C4-2B (cell line): ENCODE measurements around the gene SGTA.

Experiments used
- ZFX ChIP-seq: fragments of 450-650 bp; IDR thresholded peaks from 2 replicates; pipeline ENCODE4 v1.6.1; 2017
- TF ChIP-seq, protein P1 (sequence below): fragments of 450-650 bp; conservative IDR thresholded peaks from 2 replicates; pipeline ENCODE4 v1.5.1; 2017; ENCODE audit warnings: mild to moderate bottlenecking

DNA sequence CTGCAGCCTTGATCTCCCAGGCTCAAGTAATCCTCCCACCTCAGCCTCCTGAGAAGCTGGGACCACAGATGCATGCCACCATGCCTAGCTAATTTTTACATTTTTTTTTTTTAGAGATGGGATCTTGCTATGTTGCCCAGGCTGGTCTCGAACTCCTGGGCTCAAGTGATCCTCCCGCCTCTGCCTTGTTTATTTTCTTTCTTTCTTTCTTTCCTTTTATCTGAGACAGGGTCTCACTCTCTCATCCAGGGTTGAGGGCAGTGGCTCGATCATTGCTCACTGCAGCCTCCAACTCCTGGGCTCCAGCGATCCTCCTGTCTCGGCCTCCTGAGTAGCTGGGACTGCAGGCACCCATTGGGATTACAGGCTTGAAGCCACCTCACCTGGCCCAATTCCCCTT is 76.8 kb downstream of the SGTA start:
- TF ChIP-seq, protein P1, sequence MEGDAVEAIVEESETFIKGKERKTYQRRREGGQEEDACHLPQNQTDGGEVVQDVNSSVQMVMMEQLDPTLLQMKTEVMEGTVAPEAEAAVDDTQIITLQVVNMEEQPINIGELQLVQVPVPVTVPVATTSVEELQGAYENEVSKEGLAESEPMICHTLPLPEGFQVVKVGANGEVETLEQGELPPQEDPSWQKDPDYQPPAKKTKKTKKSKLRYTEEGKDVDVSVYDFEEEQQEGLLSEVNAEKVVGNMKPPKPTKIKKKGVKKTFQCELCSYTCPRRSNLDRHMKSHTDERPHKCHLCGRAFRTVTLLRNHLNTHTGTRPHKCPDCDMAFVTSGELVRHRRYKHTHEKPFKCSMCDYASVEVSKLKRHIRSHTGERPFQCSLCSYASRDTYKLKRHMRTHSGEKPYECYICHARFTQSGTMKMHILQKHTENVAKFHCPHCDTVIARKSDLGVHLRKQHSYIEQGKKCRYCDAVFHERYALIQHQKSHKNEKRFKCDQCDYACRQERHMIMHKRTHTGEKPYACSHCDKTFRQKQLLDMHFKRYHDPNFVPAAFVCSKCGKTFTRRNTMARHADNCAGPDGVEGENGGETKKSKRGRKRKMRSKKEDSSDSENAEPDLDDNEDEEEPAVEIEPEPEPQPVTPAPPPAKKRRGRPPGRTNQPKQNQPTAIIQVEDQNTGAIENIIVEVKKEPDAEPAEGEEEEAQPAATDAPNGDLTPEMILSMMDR, result no peak
- TF ChIP-seq ZFX, result no peak
